Measurements from ENCODE around the gene PLB1.
A peak's percentile ranks its signal among the peaks of the same experiment; 100 is the strongest.

Gene PLB1

DNA sequence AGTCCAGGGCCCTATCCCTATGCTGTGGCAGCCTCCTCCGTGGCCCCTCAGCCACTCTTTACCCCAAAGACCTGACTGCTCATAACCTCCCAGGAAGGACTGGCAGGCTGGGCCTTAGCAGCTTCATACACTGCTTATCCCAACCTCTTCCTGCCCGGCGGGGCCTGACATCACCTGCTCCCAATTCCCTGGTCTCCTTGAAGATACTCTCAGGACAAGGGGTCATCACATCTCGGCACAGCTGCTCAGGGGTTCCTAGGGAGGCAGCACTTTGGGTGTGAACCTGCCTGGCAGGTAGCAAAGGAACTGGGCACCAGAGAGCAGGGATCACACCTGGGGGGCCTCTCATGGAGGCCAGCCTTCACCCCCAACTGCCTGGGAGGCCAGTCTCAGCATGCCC is 68.5 kb downstream of the PLB1 start:
- no peak for DNase-seq (ENCODE audit: low spot score)

DNA sequence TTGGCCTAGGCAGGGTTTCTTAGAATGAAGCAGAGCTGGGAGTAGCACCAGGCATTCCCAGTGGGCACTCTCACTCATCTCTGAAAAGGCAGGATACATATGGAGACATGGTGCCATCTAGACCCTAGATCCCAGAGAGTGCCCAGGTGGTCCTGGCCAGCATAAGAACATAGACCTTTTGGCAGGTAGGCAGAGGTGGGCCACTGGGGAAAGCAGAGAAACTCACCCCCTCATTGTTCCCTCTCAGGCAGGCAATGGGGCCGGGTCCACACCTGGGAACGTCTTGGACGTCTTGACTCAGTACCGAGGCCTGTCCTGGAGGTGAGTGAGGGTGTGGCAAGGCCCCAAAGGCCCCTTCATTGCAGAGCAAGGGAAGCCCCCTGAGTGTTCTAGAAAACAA is 69.2 kb downstream of the PLB1 start:
- DNase-seq (ENCODE audit: low spot score) = no peak

DNA sequence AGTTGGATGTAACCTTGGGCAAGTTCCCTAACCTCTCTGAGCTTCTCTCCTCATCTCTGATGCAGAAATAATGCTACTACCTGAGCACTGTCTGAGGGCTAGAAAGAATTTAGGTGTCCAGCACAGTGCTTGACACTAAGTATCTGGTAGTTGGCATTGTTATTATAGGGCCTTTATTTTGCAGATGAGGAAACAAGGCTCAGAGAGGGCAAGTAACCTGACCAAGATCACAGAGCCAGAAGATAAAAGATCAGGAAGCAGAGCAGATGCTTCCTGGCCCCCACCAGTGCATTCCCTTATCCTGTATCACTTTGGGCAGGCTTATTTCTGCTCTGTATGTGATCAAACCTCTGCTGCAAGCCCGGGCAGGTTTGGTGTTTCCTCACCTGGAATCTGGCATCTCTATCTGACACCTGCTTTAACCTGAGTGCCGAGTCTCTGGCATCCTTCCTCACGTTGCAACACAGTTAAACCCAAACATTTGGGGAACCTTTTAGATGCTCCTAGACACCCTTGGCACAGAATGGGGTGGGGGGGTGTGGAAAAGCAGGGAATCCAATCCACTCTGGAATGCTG is 69.9 kb downstream of the PLB1 start:
- DNase-seq (ENCODE audit: low spot score) = no peak

DNA sequence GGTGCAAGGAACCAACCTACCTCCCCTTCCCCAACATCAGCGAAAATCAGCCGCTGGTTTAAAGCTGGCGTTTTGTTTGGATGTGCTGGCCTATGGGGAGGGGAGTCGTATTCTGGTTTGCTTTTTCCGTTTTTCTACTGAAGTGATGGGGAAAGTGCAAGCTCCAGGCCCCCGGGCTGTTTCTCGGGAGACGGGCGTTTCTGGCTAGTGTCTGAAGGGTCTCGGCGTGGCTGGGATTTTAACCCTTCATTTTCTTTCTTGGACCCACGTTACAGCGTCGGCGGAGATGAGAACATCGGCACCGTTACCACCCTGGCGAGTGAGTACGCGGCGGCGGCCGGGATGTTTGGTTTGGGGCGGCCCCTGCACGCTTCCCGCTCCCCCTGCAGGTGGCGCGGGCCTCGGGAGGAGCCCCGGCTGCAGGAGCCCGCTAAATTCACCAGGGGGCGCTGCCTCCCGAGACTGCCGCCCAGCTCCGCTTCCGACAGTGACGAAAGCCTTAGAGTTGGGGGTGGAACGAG is 70.7 kb downstream of the PLB1 start:
- DNase-seq (ENCODE audit: low spot score) = peak; percentile 89

DNA sequence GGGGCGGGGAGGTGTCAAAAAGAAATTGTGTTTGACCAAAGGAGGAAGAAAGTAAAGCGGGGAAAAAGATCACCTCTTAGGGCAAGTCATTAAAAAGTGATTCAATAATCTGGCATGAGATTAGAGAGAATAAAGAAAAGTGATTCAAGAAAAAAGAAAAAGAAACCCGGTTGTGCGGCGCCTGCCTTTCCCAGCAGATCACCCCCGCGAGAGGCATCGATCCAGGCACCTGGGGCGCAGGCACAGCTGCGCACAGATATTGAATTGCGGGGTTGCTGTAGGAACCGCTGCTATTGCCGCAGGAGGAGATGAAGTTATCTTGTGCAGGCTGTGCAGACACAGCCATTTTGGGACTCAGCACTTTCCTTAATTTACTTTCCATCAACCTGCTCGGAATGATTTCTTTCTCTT is 71.2 kb downstream of the PLB1 start:
- DNase-seq (ENCODE audit: low spot score) = no peak

DNA sequence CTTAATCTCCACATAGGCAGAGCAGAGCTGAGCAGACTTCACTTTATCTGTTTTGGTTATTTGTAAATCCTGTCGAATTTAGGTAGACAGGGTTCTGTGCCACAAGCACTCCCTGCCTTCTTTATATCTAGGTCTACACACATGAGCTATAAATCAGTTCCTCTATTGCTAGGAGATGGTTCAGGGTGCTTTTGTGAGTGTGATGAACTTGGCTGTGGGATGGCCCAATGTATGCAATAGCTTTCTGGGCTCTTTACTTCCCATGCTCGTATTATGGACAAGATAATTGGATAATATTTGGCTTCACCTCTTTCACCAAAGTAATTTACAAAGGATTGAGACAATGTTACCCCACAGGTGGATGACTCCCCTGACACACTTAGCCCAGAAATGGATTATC is 72.2 kb downstream of the PLB1 start:
- no peak for DNase-seq (ENCODE audit: low spot score)

DNA sequence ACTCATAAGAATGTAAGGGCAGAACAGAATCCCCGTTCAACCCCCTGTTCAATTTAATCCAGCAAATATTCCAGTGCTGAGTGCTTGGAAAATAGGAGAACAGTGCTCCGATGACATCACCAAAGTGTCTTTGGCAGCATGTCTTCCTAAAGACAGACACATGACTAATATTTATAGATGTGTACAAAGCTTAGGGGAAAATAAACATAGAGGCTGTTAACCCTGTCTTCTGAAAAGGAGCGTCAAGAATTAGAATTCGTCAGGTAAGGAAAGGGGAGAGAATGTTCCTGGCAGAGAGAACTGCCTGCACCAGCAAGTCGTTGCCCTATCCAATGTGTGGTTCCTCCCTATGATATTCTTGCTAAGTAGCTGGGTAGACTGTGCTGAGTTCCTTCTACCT is 72.7 kb downstream of the PLB1 start:
- DNase-seq (ENCODE audit: low spot score) = no peak

DNA sequence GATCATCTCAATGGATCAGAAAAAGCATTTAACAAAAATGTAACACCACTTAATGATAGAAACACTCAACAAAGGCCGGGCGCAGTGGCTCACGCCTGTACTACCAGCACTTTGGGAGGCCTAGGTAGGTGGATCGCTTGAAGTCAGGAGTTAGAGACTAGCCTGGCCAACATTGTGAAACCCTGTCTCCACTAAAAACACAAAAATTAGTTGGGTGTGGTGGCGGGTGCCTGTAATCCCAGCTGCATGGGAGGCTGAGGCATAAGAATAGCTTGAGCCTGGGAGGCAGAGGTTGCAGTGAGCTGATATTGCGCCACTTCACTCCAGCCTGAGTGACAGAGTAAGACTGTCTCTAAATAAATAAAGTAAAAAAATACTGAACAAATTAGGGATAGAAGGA is 74.6 kb downstream of the PLB1 start:
- DNase-seq (ENCODE audit: low spot score) = no peak

DNA sequence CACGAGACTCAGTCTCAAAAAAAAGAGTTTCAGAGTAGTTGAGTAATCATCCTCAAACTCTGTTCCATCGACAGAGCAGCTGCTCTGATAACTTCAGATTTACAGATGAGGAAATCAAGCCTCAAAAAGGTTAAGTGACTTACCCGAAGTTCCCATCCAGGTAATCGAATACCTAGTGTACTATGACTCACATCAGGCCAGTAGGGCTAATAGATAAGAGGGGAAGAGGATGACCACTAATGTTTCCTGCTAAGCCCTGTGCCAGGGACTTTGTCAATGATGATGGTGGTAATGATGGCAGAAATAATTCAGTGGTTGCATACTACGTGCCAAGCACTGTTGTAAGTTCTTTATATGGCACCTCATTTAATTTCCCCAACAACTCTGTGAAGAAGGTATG is 80.9 kb downstream of the PLB1 start:
- no peak for DNase-seq (ENCODE audit: low spot score)

DNA sequence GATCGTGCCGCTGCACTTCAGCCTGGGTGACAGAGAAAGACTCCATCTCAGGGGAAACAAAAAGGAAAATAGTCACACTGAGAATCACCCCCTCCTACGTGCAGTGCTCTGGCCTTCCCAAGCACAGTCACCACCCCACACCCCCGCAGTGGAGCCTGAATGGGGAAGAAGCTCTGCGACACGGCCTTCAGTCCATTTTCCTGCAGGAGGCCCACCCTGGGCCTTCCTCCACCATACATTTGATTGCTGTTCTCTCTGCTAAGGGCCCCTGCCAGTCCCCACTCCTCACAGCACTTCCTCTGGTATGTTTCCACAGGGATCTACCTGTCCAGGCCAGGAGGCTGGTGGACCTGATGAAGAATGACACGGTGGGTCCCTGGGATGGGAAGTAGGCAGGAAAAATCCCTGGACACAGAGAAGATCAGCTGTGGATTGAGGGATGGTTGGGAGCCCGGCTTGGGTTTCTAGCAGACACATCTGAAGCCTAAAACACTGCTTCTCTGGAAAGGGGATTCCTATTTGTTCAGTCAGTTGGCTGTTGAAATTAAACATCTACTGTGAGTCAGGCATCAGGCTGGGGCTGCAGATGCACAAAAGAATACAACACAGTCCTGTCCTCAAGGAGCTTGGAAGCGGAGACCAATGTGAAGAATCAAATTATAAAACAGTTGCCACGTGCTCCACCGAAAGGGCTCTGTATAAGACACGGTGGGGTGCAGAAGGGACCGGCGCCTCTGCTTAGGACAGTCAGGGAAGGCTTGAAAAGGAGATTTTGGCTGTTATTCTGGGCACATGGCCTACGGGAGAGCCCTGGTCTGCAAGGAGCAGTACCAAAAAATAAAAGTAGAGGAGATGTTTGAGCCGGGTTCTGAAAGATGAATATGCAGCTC is 82.2 kb downstream of the PLB1 start:
- no peak for DNase-seq (ENCODE audit: low spot score)

DNA sequence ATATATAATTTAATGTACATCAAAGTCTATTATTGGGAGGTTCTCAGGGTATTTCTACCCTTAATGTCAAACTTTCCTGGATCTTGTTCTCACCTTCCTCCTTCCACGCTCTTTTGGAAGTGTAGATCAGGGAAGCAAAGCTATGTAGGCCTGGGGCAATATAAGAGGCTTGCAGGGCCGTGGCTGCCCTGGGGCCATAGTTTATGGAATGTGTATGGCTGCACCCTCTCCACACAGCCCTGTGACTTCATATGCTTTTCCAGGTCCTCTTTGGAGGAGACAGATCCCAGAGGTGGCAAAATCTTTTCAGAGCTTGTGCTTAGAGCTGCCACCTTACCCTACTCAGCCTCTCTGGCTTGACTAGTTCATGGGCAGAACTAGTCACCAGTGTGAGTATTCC is 82.9 kb downstream of the PLB1 start:
- no peak for DNase-seq (ENCODE audit: low spot score)

DNA sequence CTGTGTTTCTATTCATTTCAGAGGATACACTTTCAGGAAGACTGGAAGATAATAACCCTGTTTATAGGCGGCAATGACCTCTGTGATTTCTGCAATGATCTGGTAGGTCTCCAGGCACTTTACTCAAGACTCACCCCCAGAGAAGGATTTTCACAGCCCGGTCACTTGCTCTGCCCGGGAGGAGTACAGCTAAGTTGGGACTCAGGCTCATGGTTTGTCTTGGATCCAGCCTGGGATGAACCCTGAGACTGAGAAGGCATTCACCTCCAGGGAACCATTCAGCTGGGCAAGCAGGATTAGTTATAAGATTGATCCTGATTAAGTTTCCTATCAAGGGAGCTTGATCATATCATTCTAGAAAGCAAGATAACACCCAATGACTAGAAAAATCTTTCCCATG is 83.7 kb downstream of the PLB1 start:
- no peak for DNase-seq (ENCODE audit: low spot score)

DNA sequence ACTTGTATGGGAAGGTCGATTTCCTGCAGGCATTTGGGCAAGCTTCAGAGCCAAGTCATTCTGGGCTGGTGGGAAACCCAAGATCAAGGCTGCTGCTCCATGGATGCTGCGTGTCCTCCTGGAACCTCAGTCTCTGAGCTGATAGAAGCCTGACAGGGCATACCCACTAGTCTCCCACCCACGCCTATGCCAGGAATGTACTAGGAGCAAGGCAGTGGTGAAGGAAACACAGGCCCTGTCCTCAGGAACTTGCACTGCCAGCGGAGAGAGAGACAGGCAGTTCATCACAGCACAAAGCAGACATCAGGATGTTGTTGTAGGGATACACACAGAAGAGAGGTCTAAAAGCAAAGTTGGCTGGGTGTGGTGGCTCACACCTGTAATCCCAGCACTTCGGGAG is 84.2 kb downstream of the PLB1 start:
- no peak for DNase-seq (ENCODE audit: low spot score)

DNA sequence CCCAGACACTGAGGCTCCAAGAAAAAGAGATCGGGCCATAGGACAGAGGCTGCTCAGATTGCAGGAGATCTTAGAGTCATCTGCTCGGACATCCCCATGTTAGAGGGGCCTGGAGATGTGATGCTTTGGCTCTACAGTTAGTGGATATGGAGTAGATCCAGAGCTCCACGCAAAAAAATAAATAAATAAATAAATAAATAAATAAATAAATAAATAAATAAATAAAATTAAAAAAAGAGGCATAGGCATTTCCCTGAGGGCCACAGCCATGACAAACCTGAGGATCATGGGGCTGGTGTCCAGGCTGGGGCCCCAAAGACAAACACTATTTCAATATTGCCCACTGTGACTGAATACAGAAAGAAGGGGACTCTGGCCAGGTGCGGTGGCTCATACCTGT is 85.5 kb downstream of the PLB1 start:
- DNase-seq (ENCODE audit: low spot score) = no peak

DNA sequence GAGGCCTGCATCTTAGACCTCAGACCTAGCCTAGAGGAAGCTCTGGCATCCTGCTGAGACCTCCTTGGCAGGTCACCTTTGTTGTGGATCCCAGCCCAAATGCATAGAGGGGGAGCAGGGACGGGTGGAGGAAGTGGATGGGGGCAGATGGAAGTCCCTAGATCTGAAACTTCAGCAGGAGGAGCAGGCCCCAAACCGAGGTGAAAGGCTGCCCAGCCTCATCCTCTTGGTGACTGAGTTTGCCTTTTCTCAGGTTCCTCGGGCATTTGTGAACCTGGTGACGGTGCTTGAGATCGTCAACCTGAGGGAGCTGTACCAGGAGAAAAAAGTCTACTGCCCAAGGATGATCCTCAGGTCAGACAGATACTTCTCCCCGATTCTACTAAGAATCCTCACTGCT is 86.3 kb downstream of the PLB1 start:
- no peak for DNase-seq (ENCODE audit: low spot score)

DNA sequence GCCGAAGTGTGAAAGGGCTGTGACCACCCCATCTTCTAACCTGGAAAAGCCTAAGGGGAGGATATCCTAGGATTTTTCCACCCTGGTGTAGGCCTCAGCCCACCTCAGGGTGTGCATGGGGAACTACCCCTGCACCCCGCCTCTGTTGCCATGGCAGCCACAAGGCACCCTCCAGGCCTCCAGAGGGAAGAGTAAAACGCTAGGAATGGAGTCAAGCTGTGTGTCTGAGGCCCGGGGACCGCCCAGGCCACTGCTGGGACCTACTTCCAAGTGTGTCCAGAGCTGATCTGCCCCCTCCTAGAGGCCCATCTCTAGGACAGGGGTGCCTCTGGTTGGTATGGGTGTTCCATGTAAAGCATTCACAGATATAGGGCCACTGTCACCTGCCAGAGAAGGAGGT is 86.7 kb downstream of the PLB1 start:
- DNase-seq (ENCODE audit: low spot score) = no peak

DNA sequence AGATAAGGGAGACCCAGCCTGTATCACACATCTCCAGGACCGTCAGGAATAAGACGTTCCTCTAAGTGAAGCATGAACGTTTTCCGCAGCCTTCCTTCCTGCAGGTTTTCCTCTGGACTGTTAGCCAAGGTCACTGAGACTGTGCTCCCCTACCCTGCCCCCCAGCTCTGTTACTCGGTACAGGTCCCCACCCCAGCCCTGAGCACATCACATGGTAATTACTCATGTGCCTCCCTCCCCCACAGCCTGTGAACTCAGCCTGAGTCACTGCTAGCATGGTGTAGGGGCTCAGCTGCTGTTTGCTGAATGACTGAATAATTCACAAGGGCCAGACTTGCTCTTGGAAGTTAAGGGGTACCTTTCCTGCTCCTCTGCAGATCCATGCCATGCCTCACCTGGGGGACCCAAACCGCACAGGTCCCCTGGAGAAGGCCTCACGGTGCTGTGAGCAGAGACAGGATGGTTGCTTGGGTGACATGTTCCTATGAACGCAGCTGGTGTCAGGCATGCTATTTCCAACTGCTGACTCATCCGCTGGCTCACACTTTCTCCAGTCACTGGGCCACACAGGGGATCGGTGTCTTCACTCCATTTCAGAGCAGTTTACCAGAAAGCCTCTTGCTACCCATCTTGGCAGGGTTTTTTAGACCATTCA is 88.2 kb downstream of the PLB1 start:
- peak; percentile 27 for DNase-seq (ENCODE audit: low spot score)

DNA sequence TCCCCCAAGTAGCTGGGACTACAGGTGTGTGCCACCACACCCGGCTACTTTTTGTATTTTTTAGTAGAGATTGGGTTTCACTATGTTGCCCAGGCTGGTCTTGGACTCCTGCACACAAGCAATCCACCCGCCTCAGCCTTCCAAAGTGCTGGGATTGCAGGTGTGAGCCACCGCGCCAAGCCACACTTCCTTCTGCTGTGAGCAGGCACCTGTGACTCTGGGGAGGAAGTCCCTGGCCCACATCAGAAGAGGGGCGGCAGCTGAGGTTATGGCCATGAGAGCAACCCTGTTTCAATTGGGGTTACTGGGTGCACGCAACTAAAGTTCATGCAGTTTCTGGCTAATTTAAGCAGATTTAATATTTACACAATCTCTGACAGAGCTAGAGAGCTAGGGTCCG is 91.0 kb downstream of the PLB1 start:
- peak; percentile 76 for DNase-seq (ENCODE audit: low spot score)

DNA sequence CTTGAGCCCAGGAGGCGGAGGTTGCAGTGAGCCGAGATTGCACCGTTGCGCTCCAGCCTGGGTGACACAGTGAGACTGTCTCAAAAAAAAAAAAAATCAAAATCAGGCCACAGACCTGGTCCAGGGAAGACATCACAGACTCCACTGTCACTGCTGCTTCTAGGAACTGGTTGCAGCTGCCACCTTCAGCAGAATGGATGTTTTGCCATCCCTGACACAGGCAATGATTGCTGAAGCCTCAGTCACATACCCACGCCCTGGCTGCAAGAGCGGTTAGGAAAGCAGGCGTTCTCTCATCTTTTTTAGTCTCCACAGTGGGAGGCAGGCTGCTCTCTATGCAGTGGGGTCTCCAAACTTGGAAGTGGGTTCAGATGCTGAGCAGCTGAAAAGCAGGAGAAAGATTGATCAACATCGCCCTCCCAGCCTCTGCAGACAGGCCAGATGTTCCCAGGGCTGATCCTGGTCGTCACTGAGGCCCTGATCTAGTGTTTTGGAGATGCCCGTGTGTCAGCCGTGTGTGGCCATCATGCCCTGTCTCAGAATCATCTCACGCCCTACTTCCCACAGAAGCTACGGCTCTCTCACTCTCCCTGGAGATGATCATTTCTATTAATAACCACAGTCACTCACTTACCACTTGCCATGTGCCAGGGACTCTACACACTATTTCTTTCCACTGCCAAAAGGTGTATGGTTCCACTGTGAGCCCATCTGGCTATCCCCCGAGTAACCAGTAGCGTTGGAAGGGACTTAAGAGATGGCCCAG is 91.8 kb downstream of the PLB1 start:
- no peak for DNase-seq (ENCODE audit: low spot score)

DNA sequence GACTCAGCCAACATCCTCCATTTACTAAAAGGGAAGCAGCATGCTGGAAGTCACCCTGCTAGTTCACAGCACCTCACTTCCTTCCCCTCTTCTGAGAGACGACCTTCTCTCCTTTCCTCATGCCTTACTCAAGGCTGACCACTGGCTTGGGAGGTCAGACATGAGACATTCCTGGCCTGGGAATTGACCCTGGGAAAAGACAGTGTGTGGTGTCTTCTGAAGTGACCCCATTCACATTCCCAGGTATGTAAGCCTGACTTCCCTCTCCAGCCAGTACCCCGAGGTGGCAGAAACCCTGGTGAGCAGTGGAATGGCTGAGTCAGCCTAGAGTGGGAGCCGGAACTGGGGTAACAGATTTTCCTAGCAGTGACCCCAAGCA is 92.4 kb downstream of the PLB1 start:
- DNase-seq (ENCODE audit: low spot score) = no peak

DNA sequence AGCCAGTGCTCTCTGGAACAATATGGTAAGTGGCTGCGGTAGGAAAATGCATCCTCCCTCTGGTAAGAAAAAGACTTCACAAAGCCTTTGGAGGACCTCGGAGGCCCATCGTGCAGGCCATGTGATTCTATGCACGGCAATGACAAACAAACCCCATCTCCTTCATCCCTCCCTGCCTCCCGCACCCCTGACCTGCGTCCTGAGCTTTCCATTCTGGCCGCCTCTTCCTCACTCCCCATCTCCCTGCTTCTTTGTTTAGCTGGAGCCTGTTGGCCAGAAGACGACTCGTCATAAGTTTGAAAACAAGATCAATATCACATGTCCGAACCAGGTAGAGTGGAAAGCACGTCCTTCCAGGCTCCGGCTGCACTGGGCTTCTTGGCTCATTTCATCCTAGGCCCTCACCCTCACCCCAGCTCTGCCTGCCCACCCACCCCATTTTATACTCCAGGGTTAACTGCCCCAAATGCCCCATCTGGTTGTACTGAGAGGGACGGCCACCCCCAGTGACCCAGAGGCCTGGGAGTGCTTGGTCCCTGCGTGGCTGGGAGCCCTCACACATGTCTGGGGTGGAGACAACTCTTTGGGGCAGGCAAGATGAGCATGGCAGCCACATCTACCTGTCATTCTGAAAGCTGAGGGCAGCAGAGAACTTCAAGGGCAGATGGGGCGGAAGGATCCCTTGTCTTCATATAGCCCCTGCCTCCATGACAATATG is 94.0 kb downstream of the PLB1 start:
- DNase-seq (ENCODE audit: low spot score) = no peak
